Activated T-helper 9 cell treated with anti-CD3 and anti-CD28 coated beads, Interleukin-2, amount 50 U/mL, for 16 hours (primary cell): ENCODE results near the gene MFSD6L.
"Not testable (repeated sequence)": the region's sequence is repeated elsewhere in the genome, so short reads cannot be mapped to it uniquely, and the experiment has no call there.

ENCODE experiments used
- DNase-seq: peaks from one replicate; pipeline ENCODE4 v3.0.0-alpha.2; 2020; ENCODE audit warnings: low read depth

Gene MFSD6L

GRCh38 chr17:8826808-8827435 lies 27.8 kb upstream of the MFSD6L start:
- no peak for DNase-seq

- no peak for DNase-seq
These were observed 26.6 kb upstream of the MFSD6L start for GRCh38 chr17:8825802-8826201.

- DNase-seq: no peak
These were observed 24.1 kb upstream of the MFSD6L start for GRCh38 chr17:8823279-8823678.

DNA sequence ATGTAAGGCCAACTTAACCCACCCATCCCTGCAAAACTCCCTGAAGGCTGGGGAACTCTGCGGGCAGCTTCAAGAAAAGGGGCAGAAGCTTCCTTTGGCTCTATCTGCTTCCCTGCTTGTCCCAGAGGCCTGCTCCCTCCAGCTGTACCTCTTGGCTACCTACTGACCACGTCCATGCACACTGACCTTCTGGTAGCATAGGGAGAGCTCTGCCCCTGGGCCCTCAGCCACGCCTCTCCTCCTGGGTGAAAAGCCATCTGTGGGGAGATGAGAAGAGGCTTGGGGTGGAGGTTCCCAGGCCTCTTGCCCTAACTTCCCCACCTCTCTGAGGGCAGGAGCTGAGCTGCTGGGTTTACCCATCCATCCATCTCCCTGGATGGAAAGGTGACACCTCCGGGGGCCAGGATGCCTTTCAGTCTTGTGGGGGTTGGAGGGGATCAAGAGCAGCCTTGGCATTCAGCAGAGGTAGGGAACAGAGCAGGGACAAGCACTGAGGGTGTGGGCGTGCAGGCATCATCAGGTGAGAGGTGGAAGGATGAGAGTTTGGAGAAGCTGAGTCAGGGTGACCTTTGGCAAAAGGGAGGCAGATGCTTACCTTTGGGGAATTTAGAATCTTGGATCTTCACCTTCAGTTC lies 23.4 kb upstream of the MFSD6L start:
- DNase-seq: no peak

- no peak for DNase-seq
These were observed 22.4 kb upstream of the MFSD6L start for GRCh38 chr17:8821446-8822105.

DNA sequence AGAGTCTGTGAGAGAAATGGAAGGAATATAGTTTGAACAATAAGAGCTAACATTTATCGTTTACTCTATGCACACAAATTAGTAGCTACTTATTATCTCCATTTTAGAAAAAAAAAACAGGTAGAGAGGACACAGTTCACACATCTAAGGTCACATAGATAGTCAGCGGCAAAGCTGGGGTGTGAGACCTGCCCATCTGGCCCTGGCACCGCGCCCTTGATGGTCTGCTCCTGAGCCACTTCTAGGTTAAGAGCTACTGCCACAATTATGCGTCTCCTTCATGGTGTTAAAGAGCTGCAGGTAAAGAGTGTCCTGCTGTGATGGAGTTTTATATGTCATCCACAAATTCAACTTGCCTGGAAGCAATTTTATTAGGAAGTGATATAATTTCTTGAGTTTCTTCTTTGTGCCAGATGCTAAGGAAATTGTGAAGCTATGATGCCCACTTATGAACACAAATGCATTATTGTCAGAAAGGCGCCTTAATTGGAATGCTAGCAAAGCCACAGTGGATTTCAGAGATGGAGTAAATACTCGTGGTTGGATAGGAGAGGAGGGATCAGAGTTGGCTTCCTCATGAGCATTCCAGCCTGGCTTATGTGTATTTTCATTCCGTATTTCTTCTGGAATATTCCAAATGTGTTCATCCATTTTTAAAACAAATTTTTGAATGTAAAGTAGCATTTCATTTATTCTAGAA lies 21.3 kb upstream of the MFSD6L start:
- no peak for DNase-seq

- no peak for DNase-seq
These were observed 19.6 kb upstream of the MFSD6L start for GRCh38 chr17:8818654-8819330.

GRCh38 chr17:8818047-8818446 lies 18.9 kb upstream of the MFSD6L start:
- DNase-seq: no peak

DNA sequence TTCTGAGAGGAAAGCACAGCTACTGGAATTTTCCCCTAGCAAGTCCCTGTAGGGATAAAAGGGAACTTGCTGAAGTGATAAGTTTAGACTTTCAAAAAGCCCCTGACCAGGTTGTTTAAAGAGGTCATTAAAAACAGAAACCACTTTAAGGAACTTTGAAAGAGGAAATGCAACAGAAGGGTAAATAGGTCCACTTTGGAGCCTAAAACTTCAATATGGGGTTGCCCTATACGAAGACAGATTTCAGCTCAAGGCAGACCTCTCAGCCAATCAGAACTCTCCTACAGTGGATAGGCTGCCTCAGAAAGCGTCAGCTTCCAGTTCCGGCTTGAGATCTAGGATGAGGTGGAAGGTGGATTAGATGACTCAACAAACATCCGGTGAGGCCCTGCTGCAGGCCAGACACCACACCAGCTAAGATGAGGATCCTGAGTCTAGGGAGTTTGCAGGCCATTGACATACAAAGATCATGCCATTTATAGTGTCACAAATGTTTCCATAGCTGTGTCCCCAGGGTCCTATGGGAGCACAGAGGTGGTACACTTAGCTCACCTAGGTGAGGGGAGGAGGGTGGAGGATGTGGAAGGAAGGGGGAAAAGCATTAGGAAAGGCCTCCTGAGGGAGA lies 7.9 kb upstream of the MFSD6L start:
- DNase-seq: no peak

DNA sequence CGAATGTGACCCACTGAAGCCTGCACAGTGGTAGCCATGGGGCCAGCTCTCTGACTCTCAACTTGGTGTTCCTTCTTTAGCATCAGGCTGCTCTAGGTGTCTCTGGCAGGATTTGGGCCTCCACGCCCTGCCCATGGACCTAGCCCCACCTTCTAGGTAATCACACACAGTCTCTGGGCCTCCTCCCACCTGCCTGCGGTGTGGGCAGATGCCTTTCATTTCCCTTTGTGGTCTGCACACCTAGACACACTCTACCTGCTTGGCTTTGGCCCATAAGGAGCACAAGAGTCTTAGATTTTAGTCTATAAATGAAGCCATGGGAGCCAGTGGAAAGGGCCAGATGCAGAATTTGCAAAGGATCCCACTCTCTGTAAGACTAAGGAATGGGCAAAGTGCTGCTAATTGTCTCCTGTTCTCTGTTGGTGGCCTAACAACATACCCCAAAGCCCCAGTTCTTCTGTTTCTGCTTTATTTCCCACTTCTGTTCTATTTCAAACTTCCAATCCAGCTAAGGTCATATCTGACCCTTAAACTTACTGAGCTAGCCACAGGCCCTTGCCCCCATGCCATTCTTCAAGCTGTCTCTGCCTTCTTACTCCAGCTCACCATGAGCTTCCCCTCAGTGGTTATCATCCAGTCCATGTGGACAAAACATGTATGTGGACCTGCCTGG lies 7.2 kb upstream of the MFSD6L start:
- no peak for DNase-seq

GRCh38 chr17:8805396-8805795 lies 6.2 kb upstream of the MFSD6L start:
- DNase-seq: not testable (repeated sequence)

GRCh38 chr17:8803531-8804420 lies 4.6 kb upstream of the MFSD6L start:
- no peak for DNase-seq

DNA sequence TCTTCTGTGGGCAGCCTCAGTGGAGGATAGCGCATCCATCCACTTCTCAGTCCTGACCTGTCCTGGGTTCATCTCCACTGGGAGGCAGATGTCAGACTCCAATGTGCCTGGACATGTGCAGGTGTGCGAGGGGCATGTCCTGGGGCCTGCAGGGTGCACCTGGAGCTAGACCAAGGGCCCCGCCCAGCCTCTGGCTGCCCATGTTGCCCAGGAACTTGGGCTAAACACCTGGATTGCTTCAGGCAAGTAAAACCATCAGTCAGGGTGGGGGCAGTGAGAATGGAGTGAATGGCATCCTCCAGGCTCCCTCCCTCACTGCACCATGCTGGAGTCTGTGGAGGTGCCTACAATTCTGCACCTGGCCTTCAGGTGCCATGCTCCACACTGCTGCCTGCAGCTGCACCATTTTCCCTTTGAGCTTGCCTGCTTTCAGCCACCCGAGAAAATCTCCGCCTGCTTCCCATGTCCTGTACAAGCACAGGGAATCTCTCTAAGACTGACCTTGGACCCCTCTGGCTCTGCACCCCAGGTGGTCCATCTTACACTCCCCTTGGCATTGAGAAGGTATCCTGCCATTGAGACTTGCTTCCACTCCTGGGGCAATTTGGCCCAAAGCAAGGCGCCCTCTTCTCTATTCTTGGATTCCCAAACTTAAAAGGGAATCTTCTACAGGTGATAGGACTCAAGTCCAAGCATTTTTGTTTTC lies 2.1 kb upstream of the MFSD6L start:
- DNase-seq: no peak

DNA sequence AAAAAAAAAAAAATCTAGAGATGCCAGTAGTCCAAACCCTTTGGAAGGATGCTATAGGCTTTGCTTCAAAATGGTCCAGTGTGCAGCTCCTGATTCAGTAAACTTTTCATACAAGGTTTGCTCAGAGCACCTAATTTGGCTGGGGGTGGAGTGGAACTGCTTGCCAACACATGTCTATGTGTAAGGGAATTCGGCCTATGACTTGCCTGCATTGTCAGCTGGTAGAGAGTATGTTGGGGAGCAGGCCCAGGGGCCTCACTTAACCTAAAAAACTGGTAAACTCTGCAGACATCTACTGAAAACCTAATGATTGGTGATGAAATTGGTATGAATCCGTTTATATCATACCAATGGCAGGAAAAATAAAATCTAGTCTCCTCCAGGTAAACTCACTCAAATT lies 1.5 kb upstream of the MFSD6L start:
- no peak for DNase-seq

DNA sequence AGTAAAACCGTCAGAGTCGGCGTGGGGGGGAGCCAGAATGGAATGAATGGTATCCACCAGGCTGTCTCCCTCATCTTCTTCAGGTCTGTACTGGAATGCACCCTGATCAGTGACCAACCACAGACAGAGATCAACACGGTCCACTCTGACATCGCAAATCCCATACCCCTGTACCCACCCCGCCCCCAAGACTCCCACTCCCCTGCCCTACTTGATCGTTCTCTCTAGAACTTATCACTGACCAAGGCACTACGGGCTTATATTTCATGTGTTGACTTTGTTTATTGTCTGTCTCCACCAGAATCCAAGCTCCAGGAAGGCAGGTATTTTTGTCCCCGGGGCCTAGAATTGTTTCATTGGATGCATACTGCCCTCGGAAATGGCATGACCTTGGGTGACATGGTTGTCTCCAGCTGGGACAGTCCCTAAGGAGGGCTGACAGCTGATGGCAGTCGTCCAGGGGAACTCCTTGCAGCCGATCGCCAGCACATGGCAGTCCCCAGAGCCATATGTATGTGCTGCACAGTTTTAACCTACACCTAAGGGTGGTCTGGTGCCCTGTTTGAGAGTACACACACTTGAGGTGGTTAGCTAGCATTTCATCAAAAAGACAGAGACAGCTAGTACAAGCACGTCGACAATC lies 526 bp upstream of the MFSD6L start:
- no peak for DNase-seq

DNA sequence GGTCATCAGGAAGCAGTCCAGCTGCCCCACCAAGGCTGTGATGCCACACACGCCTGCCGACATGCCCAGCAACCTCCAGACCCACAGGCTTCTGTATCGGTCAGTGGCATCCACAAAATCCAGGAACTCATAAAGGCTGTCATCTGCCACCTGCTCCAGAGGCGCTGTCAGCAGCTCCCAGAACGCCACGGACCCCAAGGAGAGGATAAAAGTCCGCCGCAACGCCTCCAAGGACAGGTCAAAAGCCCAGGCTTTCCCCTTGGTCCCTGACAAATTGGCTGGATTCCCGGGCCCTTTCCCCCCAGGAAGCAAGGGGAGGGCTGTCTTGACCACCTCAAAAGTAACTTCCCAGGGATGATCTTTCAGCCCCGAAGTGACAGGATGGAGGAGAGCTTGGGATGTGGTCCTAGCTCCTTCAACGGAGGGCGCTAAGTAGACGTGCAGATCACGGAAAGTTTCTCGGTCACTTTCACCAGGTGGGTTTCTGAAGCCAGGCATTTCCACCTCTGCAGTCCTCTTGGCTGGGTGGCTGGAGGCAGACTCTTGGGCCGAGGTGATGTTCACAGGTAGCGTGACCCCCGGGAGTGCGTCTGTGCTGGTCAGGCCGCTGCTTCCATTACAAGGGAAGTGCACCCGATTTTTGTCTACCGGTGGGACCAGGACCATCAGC lies 854 bp downstream of the MFSD6L start:
- DNase-seq: no peak

DNA sequence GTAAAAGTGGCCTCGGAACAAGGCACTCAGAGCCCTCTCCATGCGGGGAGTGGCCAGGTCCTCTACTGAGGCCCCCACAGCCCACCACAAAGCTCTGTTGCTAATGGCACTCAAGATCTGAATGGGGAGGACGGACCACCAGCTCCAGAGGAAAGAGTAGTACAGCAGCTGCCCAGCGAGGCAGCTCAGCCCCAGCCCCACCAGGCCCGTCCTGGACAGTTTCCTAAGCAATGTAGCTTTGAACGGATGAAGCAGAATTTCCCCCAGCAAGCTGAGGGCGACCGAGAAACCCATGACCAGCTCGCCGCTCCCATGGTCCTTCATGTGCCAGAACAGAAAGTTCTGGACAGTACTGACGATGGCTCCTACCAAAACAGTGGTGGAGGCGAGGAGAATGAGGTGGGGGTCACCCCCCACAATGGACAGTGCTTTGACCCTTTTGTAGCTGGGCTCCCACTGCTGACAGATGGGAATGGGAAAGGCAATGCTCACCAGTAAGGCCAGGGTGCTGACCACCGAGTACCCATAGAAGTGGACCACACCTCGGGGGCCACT lies 1.5 kb downstream of the MFSD6L start:
- DNase-seq: no peak

DNA sequence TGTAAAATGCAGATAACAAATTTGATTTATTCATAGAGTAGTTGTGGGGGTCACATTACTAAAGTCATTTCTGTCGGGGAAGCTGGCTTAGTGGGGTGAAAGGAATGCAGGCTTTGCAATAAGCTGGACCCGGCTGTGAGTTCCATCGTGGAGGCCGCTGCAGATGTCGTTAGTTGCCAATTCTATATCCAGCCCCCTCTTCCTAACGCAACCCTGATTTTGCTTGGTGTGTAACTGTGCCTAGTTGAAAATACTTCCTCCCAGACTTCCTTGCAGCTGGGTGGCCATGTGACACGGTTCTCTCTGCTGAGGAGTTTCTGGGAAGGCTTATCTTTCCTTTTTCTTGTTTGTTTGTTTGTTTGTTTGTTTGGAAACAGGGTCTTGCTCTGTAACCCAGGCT lies 4.5 kb downstream of the MFSD6L start:
- DNase-seq: no peak
